H1 (cell line): ENCODE results near the gene REEP2. TPM values are rescaled to one million over a fixed set of nuclear protein-coding genes. Genes with fewer than 3 reads are reported as not detected.

Experiments used
- RXRA ChIP-seq: IDR thresholded peaks from 2 replicates; pipeline ENCODE4 v1.6.1; 2011; ENCODE audit warnings: low read depth, mild to moderate bottlenecking, low read length, moderate library complexity; ENCODE audit not compliant: insufficient read depth
- SIRT6 ChIP-seq: IDR thresholded peaks from one replicate; pipeline ENCODE4 v1.7.1; 2012; ENCODE audit warnings: low read length, inconsistent platforms
- polyA plus RNA-seq, 7 experiments: library from polyadenylated mRNA; depleted of rRNA in 3 of 7; stranded (reverse) in 5 of 7; unstranded in 2 of 7; fragments of >200 nt in 5 of 7; fragments of 200-250 nt in 2 of 7; gene quantifications; 1 replicate in 5 of 7; 2 replicates in 1 of 7; 4 replicates in 1 of 7; pipeline versions ENCODE4 v1.2.1 to v1.2.3, GENCODE V29; 2011 to 2013; ENCODE audit warnings: missing spikeins in 2 of 7, mixed read lengths in 2 of 7
- total RNA-seq: library from RNA; stranded (reverse); fragmentation: NEBNext Ultra II Directional; extraction: Animal tissue kit (Norgen Biotek cat#: 25700); gene quantifications from 2 replicates; pipeline ENCODE4 v1.2.1, GENCODE V29; 2021

The REEP2 gene
- total and polyA plus RNA-seq, 2 of the 8 experiments (the other 6 are each of a cell fraction or from before 2014, with no cell fraction given) = 26.5 to 40.2 TPM

- TF ChIP-seq SIRT6 (no peak), RXRA (no peak)
Observed at GRCh38 chr5:138445547-138446271, 6.9 kb downstream of the REEP2 start (continued).
